Keratinocyte (primary cell): Measurements from ENCODE around the gene SPTBN1. TPM values are rescaled to one million over a fixed set of nuclear protein-coding genes. Genes with fewer than 3 reads are reported as not detected.
"Not testable (repeated sequence)": the region's sequence is repeated elsewhere in the genome, so short reads cannot be mapped to it uniquely, and the experiment has no call there.

Experiments
- DNase-seq: peaks from one replicate; pipeline ENCODE4 v3.0.0-alpha.2; 2011; ENCODE audit warnings: low read depth, missing footprints, low spot score
- FAIRE-seq: peaks from 2 replicates; lab custom pipeline; 2011; peaks lifted over from hg19 to GRCh38; lab: Jason Lieb, UNC
- H2AFZ ChIP-seq: 2 replicates; pipeline ENCODE4 v1.6.0; 2012; ENCODE audit warnings: low read length, control low read depth, inconsistent platforms; ENCODE audit not compliant: control insufficient read depth
- H3K27ac ChIP-seq: 2 replicates; pipeline ENCODE4 v1.5.1; 2011; ENCODE audit warnings: low read length; ENCODE audit not compliant: control insufficient read depth, insufficient read depth
- H3K27me3 ChIP-seq: 3 replicates; pipeline ENCODE4 v1.6.0; 2011; ENCODE audit warnings: low read length; ENCODE audit not compliant: control insufficient read depth, insufficient read depth; ENCODE audit errors: extremely low read depth
- H3K36me3 ChIP-seq, 2 experiments: 2 replicates in 1 of 2; 3 replicates in 1 of 2; pipeline ENCODE4 v1.5.1; 2011; ENCODE audit warnings: low read length in 2 of 2, mild to moderate bottlenecking in 1 of 2; ENCODE audit not compliant: control insufficient read depth in 2 of 2, insufficient read depth in 2 of 2; ENCODE audit errors: extremely low read depth in 1 of 2
- H3K4me1 ChIP-seq: 3 replicates; pipeline ENCODE4 v1.5.1; 2011; ENCODE audit warnings: low read length; ENCODE audit not compliant: control insufficient read depth, insufficient read depth; ENCODE audit errors: extremely low read depth
- H3K4me2 ChIP-seq: 3 replicates; pipeline ENCODE4 v1.6.0; 2011; ENCODE audit warnings: low read depth, low read length; ENCODE audit not compliant: control insufficient read depth, insufficient read depth; ENCODE audit errors: extremely low read depth
- H3K4me3 ChIP-seq, 3 experiments: fragments of 200-600 bp in 1 of 3; sonication (generic) in 1 of 3; 2 replicates in 2 of 3; 3 replicates in 1 of 3; pipeline ENCODE4 v1.5.1; 2011 to 2016; ENCODE audit warnings: low read length in 3 of 3, mild to moderate bottlenecking in 3 of 3, control low read depth in 2 of 3, inconsistent platforms in 1 of 3, low read depth in 1 of 3, mixed read lengths in 1 of 3, mixed run types in 1 of 3, moderate library complexity in 1 of 3; ENCODE audit not compliant: control insufficient read depth in 2 of 3, insufficient read depth in 2 of 3; ENCODE audit errors: extremely low read depth in 1 of 3
- H3K79me2 ChIP-seq: 2 replicates; pipeline ENCODE4 v1.6.0; 2012; ENCODE audit warnings: low read length; ENCODE audit not compliant: control insufficient read depth, insufficient read depth
- H3K9ac ChIP-seq: 3 replicates; pipeline ENCODE4 v1.6.0; 2011; ENCODE audit warnings: low read length; ENCODE audit not compliant: control insufficient read depth, insufficient read depth; ENCODE audit errors: extremely low read depth
- H3K9me1 ChIP-seq: 3 replicates; pipeline ENCODE4 v1.6.0; 2011; ENCODE audit warnings: low read length; ENCODE audit not compliant: control insufficient read depth, insufficient read depth; ENCODE audit errors: extremely low read depth
- H3K9me3 ChIP-seq: 2 replicates; pipeline ENCODE4 v1.5.1; 2012; ENCODE audit warnings: low read depth, low read length; ENCODE audit not compliant: control insufficient read depth
- H4K20me1 ChIP-seq: 3 replicates; pipeline ENCODE4 v1.6.0; 2011; ENCODE audit warnings: low read length; ENCODE audit not compliant: control insufficient read depth, insufficient read depth; ENCODE audit errors: extremely low read depth
- CTCF ChIP-seq, 3 experiments: IDR thresholded peaks in 1 of 3; conservative IDR thresholded peaks in 1 of 3; optimal IDR thresholded peaks in 1 of 3; 2 replicates in 2 of 3; 3 replicates in 1 of 3; pipeline versions ENCODE3 to v1.5.1; 2011; ENCODE audit warnings: low read length in 3 of 3, mild to moderate bottlenecking in 3 of 3, moderate library complexity in 2 of 3, control low read depth in 1 of 3, inconsistent platforms in 1 of 3; ENCODE audit not compliant: insufficient read depth in 2 of 3; ENCODE audit errors: extremely low read depth in 1 of 3
- EZH2 ChIP-seq: IDR thresholded peaks from one replicate; pipeline ENCODE4 v1.6.1; 2012; ENCODE audit warnings: inconsistent platforms, mild to moderate bottlenecking, low read length, moderate library complexity
- dilution Hi-C: fragments of 300-500 bp; cut with MboI; formaldehyde crosslinking; loops from one replicate; pipeline ENCODE4 v1.7.0; 2020; ENCODE audit warnings: low sequenced_read_pairs; ENCODE audit not compliant: extremely low pct_ligation_motif_present
- polyA plus RNA-seq, 5 experiments: library from polyadenylated mRNA; depleted of rRNA in 3 of 5; stranded (reverse) in 3 of 5; stranded (forward) in 1 of 5; unstranded in 1 of 5; fragments of >200 nt; gene quantifications; 1 replicate in 1 of 5; 2 replicates in 3 of 5; 3 replicates in 1 of 5; pipeline versions ENCODE4 v1.2.1 to v1.2.3, GENCODE V29; 2011 to 2012; ENCODE audit warnings: missing spikeins in 2 of 5, low read depth in 1 of 5, low replicate concordance in 1 of 5

Gene SPTBN1
- polyA plus RNA-seq, 1 donor (not counting 4 experiments of a cell fraction or from before 2014, with no cell fraction given) = 40.0 TPM

GRCh38 chr2:54695378-54695777 lies 239.3 kb downstream of the SPTBN1 start:
- FAIRE-seq = no peak
- Histone ChIP-seq H3K4me1 (no peaks in the 10 kb centered on the region), H3K36me3 (no peaks in the 10 kb centered on the region), H3K9me1 (no peaks in the 10 kb centered on the region), H3K9me3 (no peaks in the 10 kb centered on the region), H3K9ac (no peak overlapping the region), H3K27me3 (no peaks in the 10 kb centered on the region), H3K27ac (no peak overlapping the region), H4K20me1 (no peaks in the 10 kb centered on the region), H2AFZ (no peak overlapping the region), H3K4me3 (no peak overlapping the region), H3K4me2 (no peak overlapping the region), H3K79me2 (no peaks in the 10 kb centered on the region)
- DNase-seq = no peak
- dilution Hi-C loops = no loop called here
- TF ChIP-seq CTCF (optimal IDR thresholded peaks at IDR 0.05 in 1 of 3, IDR thresholded peaks at IDR 0.05 in 1 of 3, conservative IDR thresholded peaks at IDR 0.05 in 1 of 3; ENCODE audit: extremely low read depth in 1 of 3, insufficient read depth in 2 of 3, low read length in 3 of 3) (no peak), EZH2 (no peak)

- Histone ChIP-seq H3K27me3 (no peaks in the 10 kb centered on the region), H3K9me1 (no peaks in the 10 kb centered on the region), H4K20me1 (no peaks in the 10 kb centered on the region), H3K9me3 (no peaks in the 10 kb centered on the region), H3K4me3 (no peak overlapping the region), H3K4me1 (no peaks in the 10 kb centered on the region), H3K79me2 (no peaks in the 10 kb centered on the region), H3K36me3 (no peaks in the 10 kb centered on the region), H2AFZ (no peak overlapping the region), H3K27ac (no peak overlapping the region), H3K4me2 (no peak overlapping the region), H3K9ac (no peak overlapping the region)
- DNase-seq (no peak), FAIRE-seq (no peak)
- dilution Hi-C loops = no loop called here
- TF ChIP-seq CTCF (optimal IDR thresholded peaks at IDR 0.05 in 1 of 3, IDR thresholded peaks at IDR 0.05 in 1 of 3, conservative IDR thresholded peaks at IDR 0.05 in 1 of 3; ENCODE audit: extremely low read depth in 1 of 3, insufficient read depth in 2 of 3, low read length in 3 of 3) (no peak), EZH2 (no peak)
Measured at GRCh38 chr2:54697934-54698333, 241.8 kb downstream of the SPTBN1 start.

DNA sequence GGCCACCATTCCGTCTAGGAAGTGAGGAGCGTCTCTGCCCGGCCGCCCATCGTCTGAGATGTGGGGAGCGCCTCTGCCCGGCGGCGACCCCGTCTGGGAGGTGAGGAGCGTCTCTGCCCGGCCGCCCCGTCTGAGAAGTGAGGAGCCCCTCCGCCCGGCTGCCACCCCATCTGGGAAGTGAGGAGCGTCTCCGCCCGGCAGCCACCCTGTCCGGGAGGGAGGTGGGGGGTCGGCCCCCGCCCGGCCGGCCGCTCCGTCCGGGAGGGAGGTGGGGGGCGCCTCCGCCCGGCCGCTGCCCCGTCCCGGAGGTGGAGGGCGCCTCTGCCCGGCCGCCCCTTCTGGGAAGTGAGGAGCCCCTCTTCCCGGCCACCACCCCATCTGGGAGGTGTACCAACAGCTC lies 242.8 kb downstream of the SPTBN1 start:
- H3K36me3 ChIP-seq, H4K20me1 ChIP-seq, H2AFZ ChIP-seq, H3K9me1 ChIP-seq, H3K4me3 ChIP-seq, DNase-seq, H3K79me2 ChIP-seq, H3K4me2 ChIP-seq, H3K4me1 ChIP-seq, H3K27ac ChIP-seq, H3K9me3 ChIP-seq, FAIRE-seq, H3K9ac ChIP-seq, dilution Hi-C loops, H3K27me3 ChIP-seq: not testable (repeated sequence)
